ENCODE results near the gene RPL27. TPM values are rescaled to one million over a fixed set of nuclear protein-coding genes. Genes with fewer than 3 reads are reported as not detected.

RPL27 gene
- total and polyA plus RNA-seq, 2 donors (not counting 3 experiments of a cell fraction or from before 2014, with no cell fraction given) = 1,014 to 2,467 TPM

GRCh38 chr17:42967925-42968324 is 30.3 kb upstream of the RPL27 start:
- no peaks in the 10 kb centered on the region for H4K20me1 ChIP-seq (replicated peaks; ENCODE audit: control insufficient read depth, extremely low read depth, insufficient read depth, low read length)

More at GRCh38 chr17:42967925-42968324, 30.3 kb upstream of the RPL27 start:
- Histone ChIP-seq H3K9me3 (replicated peaks; ENCODE audit: control insufficient read depth, insufficient read depth, low read length) (no peaks in the 10 kb centered on the region), H3K4me3 (replicated peaks in 1 of 3; ENCODE audit: insufficient read depth in 1 of 3, low read depth in 1 of 3, low read length in 3 of 3) (no peak overlapping the region), H2AFZ (ENCODE audit: low read depth, low read length) (no peak overlapping the region), H3K27me3 (ENCODE audit: control insufficient read depth in 2 of 2, insufficient read depth in 2 of 2, low read length in 2 of 2) (peaks cover 2% of the 10 kb centered on the region in 2 experiments), H3K27ac (ENCODE audit: insufficient read depth, low read depth, low read length) (no peak overlapping the region), H3K4me2 (ENCODE audit: insufficient read depth, low read length) (no peak overlapping the region), H3K36me3 (ENCODE audit: control insufficient read depth in 2 of 2, extremely low read depth in 1 of 2, insufficient read depth in 2 of 2, low read length in 2 of 2) (no peaks in the 10 kb centered on the region), H3K4me1 (ENCODE audit: control insufficient read depth, extremely low read depth, insufficient read depth, low read length) (peaks cover 6% of the 10 kb centered on the region), H3K9ac (replicated peaks; ENCODE audit: extremely low read depth, insufficient read depth, low read length) (no peak overlapping the region), H3K79me2 (ENCODE audit: control insufficient read depth, insufficient read depth, low read length) (peaks cover 9% of the 10 kb centered on the region), H3K9me1 (replicated peaks; ENCODE audit: control insufficient read depth, extremely low read depth, insufficient read depth, low read length) (no peaks in the 10 kb centered on the region)
- intact Hi-C loops (cut with micrococcal nuclease) = no loop called here
- DNase-seq (ENCODE audit: low read depth, low spot score) (no peak), FAIRE-seq (no peak)
- CTCF ChIA-PET = interaction anchor here (0.8 to 1.7 kb wide), 2 partner anchors 15 to 30 kb away, joined by 3 to 8 read pairs; partner anchors contain the start of gene RPL27
- dilution Hi-C loops (cut with MboI; ENCODE audit: extremely low pct_ligation_motif_present, low sequenced_read_pairs) = no loop called here
- BruUV-seq (replicated peaks) = no TSS peak
- POLR2A ChIA-PET = no interaction called here
- no peak for TF ChIP-seq MAX (IDR thresholded peaks at IDR 0.05; ENCODE audit: insufficient read depth, insufficient read length)
- TF ChIP-seq GATA2 (IDR thresholded peaks at IDR 0.05; ENCODE audit: insufficient read depth, insufficient read length, low read depth, low read length) = no peak
- TF ChIP-seq MYC (IDR thresholded peaks at IDR 0.05; ENCODE audit: low read depth, low read length) = no peak
- no peak for TF ChIP-seq POLR2A (IDR thresholded peaks at IDR 0.05; ENCODE audit: low read depth, low read length)
- no peak for TF ChIP-seq CTCF (IDR thresholded peaks at IDR 0.05; ENCODE audit: extremely low read depth in 1 of 2, insufficient read depth in 1 of 2, low read depth in 1 of 2, low read length in 2 of 2)
- no peak for TF ChIP-seq FOS (IDR thresholded peaks at IDR 0.05; ENCODE audit: borderline replicate concordance, insufficient read depth, low read length)
- TF ChIP-seq POLR2AphosphoS5 (IDR thresholded peaks at IDR 0.05; ENCODE audit: insufficient read depth, low read depth, low read length) = no peak

Measured in endothelial cell of umbilical vein (primary cell).